ENCODE results near the gene HLCS.
"Not testable (repeated sequence)": the region's sequence is repeated elsewhere in the genome, so short reads cannot be mapped to it uniquely, and the experiment has no call there.

The HLCS gene

DNA sequence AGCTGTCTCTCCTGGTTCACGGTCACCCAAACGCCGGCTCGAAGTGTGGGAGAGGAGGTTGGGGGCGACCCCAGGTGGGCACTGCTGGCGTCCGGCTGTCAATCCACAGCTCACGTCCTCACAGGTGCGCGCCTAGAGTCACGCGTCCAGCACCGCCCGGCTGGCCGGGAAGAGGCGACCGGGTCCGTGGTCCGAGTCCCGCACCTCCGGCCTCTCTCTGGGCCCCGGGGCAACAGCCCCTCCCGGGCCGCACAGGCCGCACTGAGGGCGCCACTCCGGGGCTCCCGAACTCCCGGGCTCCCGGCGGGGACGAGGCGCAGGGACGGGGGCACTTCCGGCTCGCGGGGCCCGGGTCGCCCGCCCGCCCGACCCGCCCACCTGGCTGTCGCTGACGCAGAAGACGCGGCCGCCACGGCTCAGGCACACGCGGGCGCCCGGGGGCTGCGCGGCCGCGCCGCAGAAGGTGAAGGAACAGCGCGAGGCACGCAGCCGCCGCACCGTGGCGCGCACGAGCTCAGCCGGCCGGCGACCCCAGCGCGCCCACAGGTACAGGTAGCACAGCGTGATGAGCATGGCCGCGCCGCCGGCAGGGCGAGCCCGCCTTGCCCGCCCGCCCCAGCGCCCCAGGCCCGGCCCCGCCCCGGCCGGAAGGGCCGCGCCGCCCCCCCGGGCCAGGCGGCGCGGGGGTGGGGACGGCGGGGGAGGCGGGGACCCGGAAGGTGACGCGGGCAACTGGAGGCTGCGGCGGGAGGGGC, at the start of gene HLCS:
Gene HLCS (minus strand): TSS at position 604 of the 755 bp plus-strand sequence. CDS start 31 bp downstream, at position 573.
- peak; percentile 91 for DNase-seq (ENCODE audit: low spot score)

GRCh38 chr21:37009740-37010341, 43.4 kb upstream of the HLCS start:
- peak; percentile 91 for DNase-seq (ENCODE audit: low spot score)

- peak; percentile 34 for DNase-seq (ENCODE audit: low spot score)
Measured at GRCh38 chr21:37008724-37009123, 42.3 kb upstream of the HLCS start.

DNA sequence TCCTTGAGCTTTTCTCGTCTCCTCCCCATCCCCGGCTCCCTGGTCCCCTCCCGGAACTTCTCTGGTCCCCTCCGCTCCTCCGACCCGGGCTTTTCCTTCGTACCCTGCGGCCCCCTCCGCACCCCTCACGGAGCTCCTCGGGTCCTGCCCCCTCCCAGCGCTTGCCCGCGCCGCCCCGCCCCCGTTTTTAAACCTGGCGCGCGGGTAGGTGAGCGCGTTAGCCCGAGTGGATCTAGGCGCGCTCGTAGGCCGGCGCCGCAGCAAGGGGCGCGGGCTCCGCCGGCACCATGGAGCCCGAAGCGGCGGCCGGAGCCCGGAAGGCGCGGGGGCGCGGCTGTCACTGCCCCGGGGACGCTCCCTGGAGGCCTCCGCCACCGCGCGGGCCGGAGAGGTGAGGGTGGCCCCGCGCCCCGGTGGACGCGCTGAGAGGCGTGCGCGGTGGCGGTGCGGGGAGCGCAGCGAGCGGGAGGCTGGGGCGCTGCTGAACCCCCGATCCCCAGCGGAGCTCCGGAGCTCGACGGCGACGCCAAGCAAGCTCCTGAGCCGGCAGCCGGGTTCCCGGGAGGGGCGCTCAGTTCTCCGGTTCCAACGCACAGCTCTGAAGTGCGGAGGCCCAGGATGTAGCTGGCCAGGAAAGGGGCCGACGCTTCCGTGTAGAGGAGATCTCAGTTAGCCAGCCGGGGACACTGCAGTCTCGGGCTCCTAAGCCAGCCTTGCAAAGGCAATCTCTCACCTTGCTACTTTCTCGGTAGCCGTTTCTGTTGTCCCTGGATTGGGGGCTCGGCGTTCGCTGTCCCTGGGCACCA, 40.2 kb upstream of the HLCS start, which contains the start of gene RIPPLY3:
Gene RIPPLY3 (plus strand): TSS at position 217 of the 806 bp plus-strand sequence. CDS start 71 bp downstream, at position 288.
- peak; percentile 40 for DNase-seq (ENCODE audit: low spot score)

DNA sequence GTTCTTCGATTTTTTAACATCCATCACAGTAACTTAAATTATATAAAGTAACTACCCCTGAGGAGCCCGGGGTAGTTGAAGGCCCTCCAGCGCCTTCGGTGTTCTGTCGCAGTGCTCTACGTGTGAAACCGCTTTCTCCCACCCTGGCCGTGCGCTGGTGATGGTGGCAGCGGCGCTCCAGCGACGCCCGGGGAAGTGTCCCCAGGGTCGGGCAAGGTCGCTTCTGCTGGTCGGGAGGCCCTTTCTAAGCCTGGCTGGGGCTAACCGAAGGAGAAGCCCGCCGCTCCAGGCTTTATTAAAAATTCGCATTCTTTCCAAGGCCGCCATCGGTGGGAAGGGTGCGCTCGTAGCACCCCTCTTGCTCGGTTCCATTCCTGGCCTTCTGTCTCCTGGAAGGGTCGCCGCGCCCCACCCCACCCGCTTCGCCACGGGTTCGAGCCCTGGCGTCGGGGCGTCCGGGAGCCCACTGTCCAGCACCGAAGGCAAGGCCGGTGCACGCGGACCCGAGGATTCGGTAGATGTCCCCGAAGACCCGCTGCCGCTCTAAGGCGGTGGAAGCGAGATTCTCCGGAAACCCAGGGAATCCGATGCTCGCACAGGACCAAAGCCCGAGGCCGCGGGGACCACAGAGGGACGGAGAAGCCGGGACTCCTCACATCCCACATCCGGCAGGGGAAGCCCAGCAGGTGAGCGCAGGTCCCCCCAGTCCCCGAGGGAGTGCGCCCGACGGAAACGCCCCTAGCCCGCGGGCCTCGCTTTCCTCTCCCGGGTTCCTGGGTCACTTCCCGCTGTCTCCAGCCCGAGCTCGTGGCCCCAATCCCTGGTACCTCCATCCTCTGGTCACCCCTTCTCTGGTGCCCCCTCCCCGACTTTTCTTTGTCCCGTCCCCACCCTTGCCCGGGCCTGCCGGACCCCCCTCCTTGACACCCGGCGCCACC, 39.3 kb upstream of the HLCS start:
- no peak for DNase-seq (ENCODE audit: low spot score)

DNA sequence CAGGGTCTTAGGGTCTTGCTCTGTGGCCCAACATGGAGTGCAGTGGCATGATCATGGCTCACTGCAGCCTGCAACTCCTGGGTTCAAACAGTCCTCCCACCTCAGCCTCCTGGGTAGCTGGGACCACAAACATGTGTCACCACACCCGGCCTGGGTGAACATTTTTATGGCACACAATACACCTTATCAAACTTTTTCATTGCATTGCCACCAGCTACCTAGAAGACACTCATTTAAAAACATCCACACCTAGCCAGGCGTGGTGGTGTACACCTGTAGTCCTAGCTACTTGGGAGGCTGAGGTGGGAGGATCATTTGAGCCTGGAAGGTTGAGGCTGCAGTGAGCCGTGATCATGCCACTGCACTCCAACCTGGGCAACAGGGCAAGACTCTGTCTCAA, 37.4 kb upstream of the HLCS start:
- not testable (repeated sequence) for DNase-seq (ENCODE audit: low spot score)

DNA sequence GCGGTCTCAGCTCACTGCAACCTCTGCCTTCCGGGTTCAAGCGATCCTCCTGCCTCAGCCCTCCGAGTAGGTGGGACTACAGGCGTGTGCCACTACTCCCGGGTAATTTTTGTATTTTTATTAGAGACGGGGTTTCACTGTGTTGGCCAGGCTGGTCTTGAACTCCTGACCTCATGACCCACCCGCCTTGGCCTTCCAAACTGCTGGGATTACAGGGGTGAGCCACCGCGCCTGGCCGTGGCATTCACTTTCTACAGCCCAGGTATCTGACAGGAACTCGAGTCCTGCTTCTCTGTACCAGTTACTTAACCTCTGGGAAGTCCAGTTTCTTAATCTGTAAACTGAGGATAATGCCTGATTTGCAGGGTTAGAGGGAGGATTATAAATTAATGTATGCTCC, 36.4 kb upstream of the HLCS start:
- not testable (repeated sequence) for DNase-seq (ENCODE audit: low spot score)

DNA sequence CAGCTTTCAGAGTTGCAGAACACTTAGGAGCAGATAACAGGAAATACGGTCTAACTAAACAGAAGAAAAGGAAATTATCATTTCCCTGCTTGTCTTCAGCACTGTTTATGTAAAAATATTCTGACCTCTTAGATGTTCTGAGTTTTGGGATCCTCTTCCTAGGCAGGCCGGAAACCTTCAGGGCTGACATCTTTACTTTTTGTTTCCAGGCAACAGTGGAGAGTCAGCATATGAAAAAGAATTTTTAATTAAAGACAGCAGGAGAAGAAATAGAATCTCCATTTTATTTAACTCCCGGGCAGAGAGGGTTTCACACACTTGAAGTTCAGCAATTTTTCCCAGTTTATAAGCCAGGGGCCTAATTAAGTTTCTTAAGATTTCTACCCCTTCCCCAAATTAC, 35.0 kb upstream of the HLCS start:
- no peak for DNase-seq (ENCODE audit: low spot score)

- no peak for DNase-seq (ENCODE audit: low spot score)
Measured at GRCh38 chr21:37000381-37000780, 33.9 kb upstream of the HLCS start.

DNA sequence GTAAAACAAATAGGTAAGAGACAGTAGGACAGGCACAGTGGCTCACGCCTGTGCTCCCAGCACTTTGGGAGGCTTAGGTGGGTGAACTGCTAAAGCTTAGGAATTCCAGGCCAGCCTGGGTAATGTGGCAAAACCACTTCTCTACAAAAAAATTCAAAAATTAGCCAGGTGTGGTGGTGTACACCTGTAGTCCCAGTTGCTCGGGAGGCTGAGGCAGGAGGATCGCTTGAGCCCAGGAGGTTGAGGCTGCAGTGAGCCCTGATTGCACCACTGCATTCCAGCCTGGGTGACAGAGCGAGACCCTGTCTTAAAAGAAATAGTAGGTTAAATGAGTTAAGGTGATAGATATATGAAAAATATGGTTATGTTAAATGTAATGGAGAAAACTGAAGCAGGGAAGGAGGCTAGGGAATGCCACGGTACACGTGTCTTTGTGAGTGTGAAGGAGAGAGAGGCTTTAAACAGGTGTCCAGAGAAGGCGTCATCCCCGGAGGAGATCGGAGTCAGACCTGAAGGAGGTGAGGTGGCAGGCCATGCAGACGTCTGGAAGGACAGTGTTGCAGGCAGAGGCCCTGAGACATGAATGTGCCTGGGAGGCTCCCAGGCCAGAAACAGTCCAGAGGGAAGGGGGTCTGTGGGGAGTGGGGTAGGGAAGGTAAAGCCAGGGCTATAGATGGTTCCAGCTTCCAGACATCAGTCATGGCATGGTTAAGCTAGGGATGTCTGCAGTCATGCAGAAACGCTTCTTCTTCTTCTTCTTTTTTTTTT, 32.8 kb upstream of the HLCS start:
- DNase-seq (ENCODE audit: low spot score): no peak

DNA sequence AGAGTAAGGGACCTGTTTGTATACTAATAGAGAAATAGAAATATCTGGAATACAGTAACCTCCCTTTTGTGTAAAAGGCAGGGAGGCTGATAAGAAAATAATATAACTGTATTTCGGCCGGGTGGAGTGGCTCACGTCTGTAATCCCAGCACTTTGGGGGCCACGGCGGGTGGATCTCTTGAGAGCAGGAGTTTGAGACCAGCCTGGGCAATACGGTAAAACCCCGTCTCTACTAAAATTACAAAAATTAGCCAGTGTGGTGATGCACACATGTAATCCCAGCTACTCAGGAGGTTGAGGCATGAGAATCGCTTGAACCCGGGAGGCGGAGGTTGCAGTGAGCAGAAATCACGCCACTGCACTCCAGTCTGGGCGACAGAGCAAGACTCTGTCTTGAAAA, 28.8 kb upstream of the HLCS start:
- not testable (repeated sequence) for DNase-seq (ENCODE audit: low spot score)

DNA sequence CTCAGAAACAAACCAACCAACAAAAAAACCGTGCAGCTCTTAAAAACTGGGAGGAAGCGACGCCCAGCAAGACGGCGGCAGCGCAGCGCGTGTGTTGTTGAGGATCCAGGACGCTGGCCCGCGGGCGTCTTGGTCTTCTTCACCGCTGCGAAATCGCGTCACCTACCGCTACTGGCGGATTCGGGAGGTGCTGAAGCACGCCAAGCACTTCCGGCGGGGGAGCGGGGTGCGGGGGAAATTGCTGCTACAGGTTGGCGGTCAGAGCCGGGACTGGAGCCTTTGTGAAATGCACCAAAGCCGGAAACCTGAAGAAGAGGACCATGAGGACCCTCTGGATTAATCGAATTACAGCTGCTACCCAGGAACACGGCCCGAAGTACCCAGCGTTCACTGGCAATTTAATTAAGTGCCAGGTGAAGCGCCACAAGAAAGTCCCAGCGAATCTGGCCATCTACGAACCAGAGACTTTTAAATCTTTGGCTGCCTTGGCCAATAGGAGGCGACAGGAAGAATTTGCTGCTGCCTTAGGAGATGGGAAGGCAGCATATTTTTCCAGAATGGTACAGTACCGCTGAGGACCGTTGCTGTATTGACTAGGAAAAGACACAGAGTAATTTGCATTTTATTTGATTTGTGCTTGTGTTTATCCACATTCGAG, 28.2 kb upstream of the HLCS start:
- DNase-seq (ENCODE audit: low spot score): no peak

DNA sequence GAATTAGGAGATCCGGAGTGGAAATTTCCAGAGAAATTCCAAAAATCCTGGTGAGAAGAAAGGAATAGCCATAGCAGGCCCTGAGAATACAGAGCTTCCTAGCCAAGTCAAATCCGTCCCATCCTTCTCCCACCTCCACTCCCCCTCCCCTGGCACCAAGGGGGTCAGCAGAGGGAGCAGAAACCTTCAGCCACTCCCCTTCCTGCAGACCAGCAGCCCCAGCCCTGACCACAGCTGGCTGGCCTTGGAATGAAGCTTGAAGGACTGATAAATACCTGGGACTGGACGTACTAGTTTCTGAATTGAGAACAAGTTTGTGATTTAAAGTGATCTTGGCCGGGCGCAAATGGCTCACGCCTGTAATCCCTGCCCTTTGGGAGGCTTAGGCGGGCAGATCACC, 26.2 kb upstream of the HLCS start:
- DNase-seq (ENCODE audit: low spot score): no peak

- no peak for DNase-seq (ENCODE audit: low spot score)
Measured at GRCh38 chr21:36990508-36991205, 24.2 kb upstream of the HLCS start.

DNA sequence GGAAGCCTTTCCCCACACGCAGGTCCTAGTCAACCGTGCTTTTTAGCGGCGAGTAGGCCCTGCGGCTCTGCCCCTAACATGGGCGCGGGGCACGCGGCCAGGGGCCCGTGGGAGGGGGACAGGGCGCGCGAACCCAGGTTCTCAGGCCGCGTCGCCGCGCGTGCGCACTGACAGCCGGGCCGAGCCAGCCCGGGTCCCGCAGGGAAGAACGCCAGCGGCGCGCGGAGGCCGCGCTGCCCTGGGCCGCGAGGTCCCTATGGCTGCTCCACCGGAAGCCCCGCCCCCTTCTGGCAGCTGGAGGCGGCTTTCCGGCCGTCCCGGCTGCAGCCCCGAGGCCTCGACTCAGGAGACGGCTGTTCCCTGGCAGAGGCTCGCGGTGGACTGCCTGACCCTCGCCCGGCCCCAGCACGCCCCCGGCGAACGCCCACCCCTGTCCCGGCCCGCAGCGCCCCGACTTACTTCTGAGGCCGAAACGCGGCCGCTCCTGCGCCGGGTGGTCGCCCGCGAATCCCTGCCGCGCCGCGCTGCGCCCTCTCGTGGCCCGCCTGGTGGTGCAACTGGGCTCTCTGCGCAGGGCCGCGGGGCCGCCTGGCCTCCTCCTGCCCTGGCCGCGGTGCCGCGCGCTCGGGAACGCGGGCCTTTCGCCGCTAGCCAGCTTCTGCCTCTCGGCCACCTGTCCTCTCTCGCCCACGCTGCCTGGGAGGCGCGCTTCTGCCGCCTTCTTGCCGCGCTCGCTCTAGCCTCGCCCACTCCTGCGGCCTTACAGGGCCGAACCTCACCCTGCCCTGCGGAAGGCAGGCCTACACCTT, 23.4 kb upstream of the HLCS start:
- peak; percentile 99 for DNase-seq (ENCODE audit: low spot score)

DNA sequence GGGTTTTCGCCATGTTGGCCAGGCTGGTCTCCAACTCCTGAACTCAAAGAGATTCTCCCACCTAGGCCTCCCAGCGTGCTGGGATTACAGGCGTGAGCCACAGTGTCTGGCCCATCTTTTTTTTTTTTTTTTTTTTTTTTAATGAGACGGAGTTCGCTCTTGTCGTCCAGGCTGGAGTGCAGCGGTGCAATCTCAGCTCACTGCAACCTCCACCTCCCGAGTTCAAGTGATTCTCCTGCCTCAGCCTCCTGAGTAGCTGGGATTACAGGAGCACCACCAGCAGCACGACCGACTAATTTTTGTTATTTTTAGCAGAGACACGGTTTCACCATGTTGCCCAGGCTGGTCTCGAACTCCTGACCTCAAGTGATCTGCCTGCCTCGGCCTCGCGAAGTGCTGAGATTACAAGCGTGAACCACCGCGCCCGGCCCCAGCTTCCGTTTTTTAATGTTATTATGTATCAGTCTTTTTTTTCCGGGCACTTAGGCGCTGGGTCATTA, 22.8 kb upstream of the HLCS start:
- DNase-seq (ENCODE audit: low spot score): not testable (repeated sequence)

DNA sequence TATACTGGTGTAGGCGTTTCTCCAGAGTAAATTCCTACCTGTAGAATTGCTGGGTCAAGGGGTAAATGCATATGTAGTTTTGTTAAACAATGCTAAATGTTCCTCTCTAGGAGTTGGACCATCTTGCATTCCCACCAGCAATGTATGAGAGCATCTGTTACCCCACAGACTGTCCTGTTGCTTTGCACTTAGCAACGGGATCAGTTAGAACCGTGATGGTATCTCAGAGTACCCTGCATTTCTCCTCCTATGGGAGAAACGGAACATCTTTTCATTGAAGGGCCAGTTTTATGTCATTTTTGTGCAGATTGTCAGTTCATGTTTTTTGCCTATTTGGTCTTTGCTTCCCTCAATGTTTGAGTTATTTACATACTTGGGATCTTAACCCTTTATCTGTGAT, 22.1 kb upstream of the HLCS start:
- no peak for DNase-seq (ENCODE audit: low spot score)

GRCh38 chr21:36987845-36988244, 21.4 kb upstream of the HLCS start:
- DNase-seq (ENCODE audit: low spot score): no peak
